Fibroblast of skin of back (primary cell): ENCODE measurements around the gene SCNN1A.
"Not testable (repeated sequence)": the region's sequence is repeated elsewhere in the genome, so short reads cannot be mapped to it uniquely, and the experiment has no call there.

Experiments used
- DNase-seq: peaks from one replicate; pipeline ENCODE4 v3.0.0-alpha.2; 2013

SCNN1A gene

GRCh38 chr12:6346235-6346832, 29.0 kb downstream of the SCNN1A start:
- DNase-seq, result no peak

GRCh38 chr12:6345319-6346091, 29.9 kb downstream of the SCNN1A start:
- peak; percentile 92 for DNase-seq

- DNase-seq, result not testable (repeated sequence)
Observed at GRCh38 chr12:6344101-6344660, 31.2 kb downstream of the SCNN1A start.

GRCh38 chr12:6343518-6343917, 31.8 kb downstream of the SCNN1A start:
- no peak for DNase-seq

- no peak for DNase-seq
Observed at GRCh38 chr12:6342140-6342889, 33.0 kb downstream of the SCNN1A start.

GRCh38 chr12:6341417-6342139, 33.8 kb downstream of the SCNN1A start, which contains the start of gene TNFRSF1A:
TSS of gene TNFRSF1A (minus strand) at chr12:6342076. CDS start at chr12:6341814, 262 bp downstream.
- DNase-seq, result peak; percentile 83

GRCh38 chr12:6340745-6341416, 34.5 kb downstream of the SCNN1A start:
- no peak for DNase-seq

GRCh38 chr12:6340032-6340638, 35.2 kb downstream of the SCNN1A start:
- peak; percentile 79 for DNase-seq

- DNase-seq, result no peak
Observed at GRCh38 chr12:6338955-6339354, 36.4 kb downstream of the SCNN1A start.

GRCh38 chr12:6338536-6338935, 36.8 kb downstream of the SCNN1A start:
- DNase-seq, result not testable (repeated sequence)

- no peak for DNase-seq
Observed at GRCh38 chr12:6337958-6338433, 37.4 kb downstream of the SCNN1A start.

GRCh38 chr12:6336889-6337853, 38.2 kb downstream of the SCNN1A start:
- no peak for DNase-seq

- DNase-seq, result peak; percentile 100
Observed at GRCh38 chr12:6336079-6336888, 39.1 kb downstream of the SCNN1A start.

GRCh38 chr12:6335451-6336078, 39.8 kb downstream of the SCNN1A start:
- DNase-seq, result peak; percentile 86

GRCh38 chr12:6334940-6335450, 40.4 kb downstream of the SCNN1A start:
- DNase-seq, result no peak

GRCh38 chr12:6334359-6334758, 41.0 kb downstream of the SCNN1A start:
- DNase-seq, result no peak

GRCh38 chr12:6333566-6333965, 41.8 kb downstream of the SCNN1A start:
- peak; percentile 74 for DNase-seq

- DNase-seq, result no peak
Observed at GRCh38 chr12:6333029-6333428, 42.3 kb downstream of the SCNN1A start.
